Upper lobe of left lung (tissue), 4 donors: Measurements from ENCODE around the gene CLDN19.

Experiments
- CTCF ChIP-seq, 6 experiments: fragments of 450-650 bp in 4 of 6; fragments of 200-600 bp in 2 of 6; sonication (generic) in 2 of 6; IDR thresholded peaks; one replicate each; pipeline ENCODE4 v1.5.1; 2016 to 2019; ENCODE audit warnings: antibody characterized with exemption in 6 of 6
- POLR2A ChIP-seq, 4 donors: fragments of 450-650 bp; IDR thresholded peaks; one replicate each; pipeline ENCODE4 v1.5.1; 2016 to 2017; ENCODE audit warnings: antibody characterized with exemption in 4 of 4, mild to moderate bottlenecking in 2 of 4
- POLR2AphosphoS5 ChIP-seq, 2 donors: sonication (generic); formaldehyde crosslinking; IDR thresholded peaks; one replicate each; pipeline ENCODE4 v1.5.1; 2017; ENCODE audit warnings: antibody characterized with exemption in 2 of 2

DNA sequence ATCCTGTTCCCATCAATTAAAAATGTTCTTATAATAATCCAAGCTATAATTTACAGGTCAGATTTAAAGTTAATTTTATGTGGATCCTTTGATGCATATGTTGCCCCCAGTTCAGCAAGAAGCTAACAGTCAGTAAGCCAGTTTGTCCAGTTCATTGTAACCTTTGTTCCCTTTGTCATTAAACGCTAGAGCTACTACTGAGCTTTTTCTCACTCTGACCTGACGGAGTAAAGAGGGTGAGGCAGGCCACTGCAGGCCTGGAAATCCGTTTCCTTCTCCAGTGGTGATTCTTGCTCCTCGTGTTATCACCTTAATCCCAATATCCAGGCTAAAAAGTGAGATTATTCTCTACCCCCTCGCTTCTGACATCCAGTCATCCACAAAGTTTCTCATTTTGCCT is 47.6 kb downstream of the CLDN19 start:
- TF ChIP-seq CTCF (IDR thresholded peaks at IDR 0.05) (no peak), POLR2A (IDR thresholded peaks at IDR 0.05) (no peak), POLR2AphosphoS5 (IDR thresholded peaks at IDR 0.05) (no peak)
